OCI-LY1 (cell line): ENCODE results near the gene VWCE.
"Not testable (repeated sequence)": the region's sequence is repeated elsewhere in the genome, so short reads cannot be mapped to it uniquely, and the experiment has no call there.

Experiments
- H2AFZ ChIP-seq: fragments of 200-600 bp; sonication (generic), shearing (Covaris generic); 2 replicates; pipeline ENCODE4 v1.6.0; 2014; ENCODE audit warnings: antibody characterized with exemption, mild to moderate bottlenecking, low read length
- H3F3A ChIP-seq: fragments of 200-600 bp; sonication (generic), shearing (Covaris generic); 2 replicates; pipeline ENCODE4 v1.6.0; 2014; ENCODE audit warnings: mild to moderate bottlenecking, antibody characterized with exemption, low read length, moderate library complexity; ENCODE audit not compliant: insufficient read depth
- H3K27ac ChIP-seq: fragments of 200-600 bp; sonication (generic); 2 replicates; pipeline ENCODE4 v1.5.1; 2014; ENCODE audit warnings: low read length, mixed run types, mild to moderate bottlenecking, low read depth; ENCODE audit not compliant: poor library complexity, severe bottlenecking
- H3K27me3 ChIP-seq: fragments of 200-600 bp; sonication (generic); 2 replicates; pipeline ENCODE4 v1.6.0; 2014; ENCODE audit warnings: antibody characterized with exemption, mild to moderate bottlenecking, low read length, moderate library complexity; ENCODE audit not compliant: insufficient read depth
- H3K36me3 ChIP-seq: fragments of 200-600 bp; sonication (generic); 2 replicates; pipeline ENCODE4 v1.6.1; 2014; ENCODE audit warnings: mild to moderate bottlenecking, antibody characterized with exemption, low read length, moderate library complexity, mixed read lengths; ENCODE audit not compliant: insufficient read depth
- H3K4me1 ChIP-seq: fragments of 200-600 bp; sonication (generic); 2 replicates; pipeline ENCODE4 v1.5.1; 2014; ENCODE audit warnings: mild to moderate bottlenecking, low read length, moderate library complexity; ENCODE audit not compliant: insufficient read depth, severe bottlenecking
- H3K4me2 ChIP-seq: fragments of 200-600 bp; sonication (generic), shearing (Covaris generic); 2 replicates; pipeline ENCODE4 v1.6.1; 2014; ENCODE audit warnings: low read length
- H3K4me3 ChIP-seq: fragments of 200-600 bp; sonication (generic); 2 replicates; pipeline ENCODE4 v1.5.1; 2014; ENCODE audit warnings: low read length, low read depth, mild to moderate bottlenecking, mixed read lengths; ENCODE audit not compliant: poor library complexity, severe bottlenecking
- H3K79me2 ChIP-seq: fragments of 200-600 bp; shearing (Covaris generic); 2 replicates; pipeline ENCODE4 v1.6.1; 2016; ENCODE audit warnings: mixed run types, low read length, mixed read lengths; ENCODE audit not compliant: insufficient read depth
- H3K9ac ChIP-seq: fragments of 200-600 bp; sonication (generic), shearing (Covaris generic); 2 replicates; pipeline ENCODE4 v1.6.1; 2014; ENCODE audit warnings: mild to moderate bottlenecking, low read length, mixed read lengths
- H3K9me2 ChIP-seq: fragments of 200-600 bp; sonication (generic), shearing (Covaris generic); 2 replicates; pipeline ENCODE4 v1.6.1; 2014; ENCODE audit warnings: low read depth, mild to moderate bottlenecking, low read length, mixed read lengths
- H3K9me3 ChIP-seq: fragments of 200-600 bp; shearing (Covaris generic); 2 replicates; pipeline ENCODE4 v1.6.1; 2014; ENCODE audit warnings: low read length, mixed read lengths
- H4K20me1 ChIP-seq: fragments of 200-600 bp; sonication (generic), shearing (Covaris generic); 2 replicates; pipeline ENCODE4 v1.6.0; 2016; ENCODE audit warnings: mild to moderate bottlenecking, low read length; ENCODE audit not compliant: insufficient read depth

VWCE gene

GRCh38 chr11:61231033-61231432 is 64.1 kb downstream of the VWCE start:
- not testable (repeated sequence) for H2AFZ ChIP-seq, H4K20me1 ChIP-seq, H3K9ac ChIP-seq, H3K79me2 ChIP-seq, H3K9me2 ChIP-seq, H3K4me2 ChIP-seq, H3K4me3 ChIP-seq, H3K9me3 ChIP-seq, H3K4me1 ChIP-seq, H3K27ac ChIP-seq, H3K27me3 ChIP-seq, H3F3A ChIP-seq, H3K36me3 ChIP-seq

- H3K79me2 ChIP-seq, H3K27ac ChIP-seq, H3K36me3 ChIP-seq, H3K4me2 ChIP-seq, H3K9ac ChIP-seq, H2AFZ ChIP-seq, H3K9me2 ChIP-seq, H4K20me1 ChIP-seq, H3F3A ChIP-seq, H3K4me1 ChIP-seq, H3K27me3 ChIP-seq, H3K4me3 ChIP-seq, H3K9me3 ChIP-seq: not testable (repeated sequence)
These were observed 65.7 kb downstream of the VWCE start for GRCh38 chr11:61229458-61229857.

GRCh38 chr11:61226457-61227137 is 68.5 kb downstream of the VWCE start:
- not testable (repeated sequence) for H3K9me3 ChIP-seq, H3F3A ChIP-seq, H3K4me1 ChIP-seq, H3K36me3 ChIP-seq, H4K20me1 ChIP-seq, H2AFZ ChIP-seq, H3K79me2 ChIP-seq, H3K9me2 ChIP-seq, H3K9ac ChIP-seq, H3K27ac ChIP-seq, H3K27me3 ChIP-seq, H3K4me2 ChIP-seq, H3K4me3 ChIP-seq

GRCh38 chr11:61222692-61223091 is 72.4 kb downstream of the VWCE start:
- H3K27ac ChIP-seq, H3K36me3 ChIP-seq, H3K9me2 ChIP-seq, H3K4me2 ChIP-seq, H4K20me1 ChIP-seq, H3K79me2 ChIP-seq, H3K9ac ChIP-seq, H3K9me3 ChIP-seq, H2AFZ ChIP-seq, H3K27me3 ChIP-seq, H3K4me1 ChIP-seq, H3F3A ChIP-seq, H3K4me3 ChIP-seq: not testable (repeated sequence)

GRCh38 chr11:61222047-61222446 is 73.1 kb downstream of the VWCE start, which contains the start of gene PGA4:
Gene PGA4 (plus strand): TSS chr11:61222347. CDS start chr11:61222401, 54 bp downstream.
- not testable (repeated sequence) for H3F3A ChIP-seq, H3K79me2 ChIP-seq, H3K4me2 ChIP-seq, H3K27ac ChIP-seq, H4K20me1 ChIP-seq, H3K9me3 ChIP-seq, H3K27me3 ChIP-seq, H3K9me2 ChIP-seq, H2AFZ ChIP-seq, H3K4me1 ChIP-seq, H3K36me3 ChIP-seq, H3K4me3 ChIP-seq, H3K9ac ChIP-seq

GRCh38 chr11:61219016-61219415 is 76.1 kb downstream of the VWCE start:
- not testable (repeated sequence) for H2AFZ ChIP-seq, H3K4me1 ChIP-seq, H3K27ac ChIP-seq, H3K4me2 ChIP-seq, H3K79me2 ChIP-seq, H3K9me2 ChIP-seq, H3F3A ChIP-seq, H3K27me3 ChIP-seq, H3K9me3 ChIP-seq, H4K20me1 ChIP-seq, H3K9ac ChIP-seq, H3K36me3 ChIP-seq, H3K4me3 ChIP-seq

- H3K9me3 ChIP-seq, H3K4me3 ChIP-seq, H3K9ac ChIP-seq, H3K9me2 ChIP-seq, H3K36me3 ChIP-seq, H4K20me1 ChIP-seq, H3K4me1 ChIP-seq, H3K79me2 ChIP-seq, H3F3A ChIP-seq, H3K27ac ChIP-seq, H3K4me2 ChIP-seq, H2AFZ ChIP-seq, H3K27me3 ChIP-seq: not testable (repeated sequence)
These were observed 76.8 kb downstream of the VWCE start for GRCh38 chr11:61218306-61218705.
